Activated naive CD8-positive, alpha-beta T cell treated with anti-CD3 and anti-CD28 coated beads, Interleukin-2, amount 10 ng/mL, durations not matched to agents 7 days and 5 days (primary cell): Measurements from ENCODE around the gene RNF152. TPM values are rescaled to one million over a fixed set of nuclear protein-coding genes. Genes with fewer than 3 reads are reported as not detected.

Experiments
- ATAC-seq: fragments of 150-1000 bp; cut with Tn5 transposase; one replicate; pipeline ENCODE4 v1.10.0; 2021; ENCODE audit warnings: low read depth, moderate library complexity
- POLR2A ChIA-PET: fragments of 350-600 bp; sonication (Branson Sonifier 250); formaldehyde crosslinking; loops from one replicate; lab custom pipeline; 2021; ENCODE audit warnings: antibody characterized with exemption; lab: Charles Lee
- DNase-seq: peaks from one replicate; pipeline ENCODE4 v3.0.0; 2021
- H3K27ac Mint-ChIP-seq: one replicate; pipeline ENCODE4 v1.8.0; 2022; ENCODE audit warnings: mild to moderate bottlenecking, mixed read lengths
- H3K27me3 Mint-ChIP-seq: one replicate; pipeline ENCODE4 v1.8.0; 2022; ENCODE audit warnings: mild to moderate bottlenecking, moderate library complexity, mixed read lengths
- H3K36me3 Mint-ChIP-seq: one replicate; pipeline ENCODE4 v1.8.0; 2021; ENCODE audit warnings: mild to moderate bottlenecking, mixed read lengths
- H3K4me1 Mint-ChIP-seq: one replicate; pipeline ENCODE4 v1.8.0; 2021; ENCODE audit warnings: mixed read lengths
- H3K4me3 Mint-ChIP-seq: one replicate; pipeline ENCODE4 v1.8.0; 2022; ENCODE audit warnings: mild to moderate bottlenecking, moderate library complexity, mixed read lengths
- H3K9me3 Mint-ChIP-seq: one replicate; pipeline ENCODE4 v1.8.0; 2021; ENCODE audit warnings: mixed read lengths
- total RNA-seq, 2 experiments: library from RNA; stranded (reverse); gene quantifications; one replicate each; pipeline ENCODE4 v1.2.3, GENCODE V29; 2021

RNF152 gene
- total RNA-seq, 2 experiments from 2014 or later: 0.17 to 0.23 TPM

DNA sequence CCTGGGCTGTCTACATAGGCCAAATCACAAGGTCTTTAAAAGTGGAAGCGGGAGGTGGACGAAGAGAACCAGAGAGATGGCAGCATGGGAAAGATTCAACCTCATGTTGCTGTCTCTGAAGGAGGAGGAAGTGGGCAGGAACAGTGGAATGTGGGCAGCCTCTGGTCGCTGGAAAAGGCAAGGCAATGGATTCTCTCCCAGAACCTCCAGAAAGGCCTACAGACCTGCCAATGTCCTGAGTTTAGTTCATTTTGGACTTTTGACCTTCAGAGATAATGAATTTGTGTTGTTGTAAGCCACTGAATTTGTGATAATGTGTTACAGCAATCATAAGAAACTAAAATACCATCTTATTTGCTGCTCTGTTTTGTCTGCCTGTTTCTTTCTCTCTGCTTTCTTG, 122.5 kb downstream of the RNF152 start:
- peaks cover 16% of the 10 kb centered on the region for H3K27me3 Mint-ChIP-seq
- no peak for ATAC-seq
- peaks cover 2% of the 10 kb centered on the region for H3K9me3 Mint-ChIP-seq
- no peaks in the 10 kb centered on the region for H3K4me1 Mint-ChIP-seq
- no peak for DNase-seq
- H3K36me3 Mint-ChIP-seq: no peaks in the 10 kb centered on the region
- POLR2A ChIA-PET: no interaction called here
- no peak overlapping the region for H3K4me3 Mint-ChIP-seq
- no peak overlapping the region for H3K27ac Mint-ChIP-seq

DNA sequence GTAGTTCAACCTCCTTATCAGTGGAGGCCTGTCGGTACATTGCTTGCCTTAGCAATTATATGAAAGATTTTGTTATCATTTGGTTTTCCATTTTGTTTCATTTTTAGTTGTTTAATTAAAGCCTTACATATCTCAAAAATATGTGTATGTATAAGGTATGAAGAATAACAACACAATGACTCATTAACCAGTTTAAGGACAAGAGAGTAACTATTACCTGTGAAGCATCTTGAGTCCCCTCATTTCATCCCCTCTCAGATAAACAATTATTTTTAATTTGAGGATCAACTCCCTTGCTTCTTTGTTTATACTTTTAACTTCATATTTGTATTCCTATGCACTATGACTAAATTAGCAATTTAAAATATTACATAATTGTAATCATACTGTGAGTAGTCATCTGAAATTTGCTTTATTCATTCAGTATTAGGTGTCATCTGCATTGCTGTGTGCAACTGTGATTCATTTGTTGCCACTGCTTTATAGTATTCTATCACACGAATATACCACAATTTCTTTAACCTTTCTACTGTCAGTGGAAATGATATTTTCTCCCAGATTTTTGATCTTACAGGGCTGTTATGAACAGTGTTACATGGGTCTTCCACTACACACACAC, 126.4 kb downstream of the RNF152 start:
- no peak for ATAC-seq
- peaks cover 27% of the 10 kb centered on the region for H3K27me3 Mint-ChIP-seq
- H3K27ac Mint-ChIP-seq: no peak overlapping the region

DNA sequence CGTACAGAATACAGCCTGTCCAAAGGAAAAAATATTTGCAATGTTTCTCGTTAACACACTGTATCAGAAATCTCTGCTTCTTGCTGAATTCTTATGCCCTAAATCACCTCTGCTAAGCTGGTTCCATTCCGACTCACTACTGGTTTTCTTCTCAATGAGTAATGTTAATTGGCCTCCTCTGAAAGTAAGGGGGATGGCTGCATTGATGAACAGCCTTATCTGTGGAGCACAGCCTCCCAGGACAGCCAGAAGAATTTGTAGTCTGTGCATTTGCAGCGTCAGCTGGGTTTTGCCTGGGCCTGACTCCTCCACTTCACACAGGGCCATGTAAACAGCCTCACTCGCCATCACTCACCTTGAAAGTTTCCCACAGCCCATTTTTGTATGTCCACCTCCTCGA, 127.7 kb downstream of the RNF152 start:
- no peak overlapping the region for H3K4me3 Mint-ChIP-seq
- DNase-seq: no peak
- peaks cover 30% of the 10 kb centered on the region for H3K27me3 Mint-ChIP-seq
- H3K36me3 Mint-ChIP-seq: no peaks in the 10 kb centered on the region
- H3K9me3 Mint-ChIP-seq: peaks cover 3% of the 10 kb centered on the region
- no peak overlapping the region for H3K27ac Mint-ChIP-seq
- ATAC-seq: no peak
- peaks cover 6% of the 10 kb centered on the region for H3K4me1 Mint-ChIP-seq
- POLR2A ChIA-PET: no interaction called here

More for the DNA sequence above, 126.4 kb downstream of the RNF152 start:
- peaks cover 2% of the 10 kb centered on the region for H3K9me3 Mint-ChIP-seq
- H3K4me1 Mint-ChIP-seq: peaks cover 6% of the 10 kb centered on the region
- DNase-seq: no peak
- H3K36me3 Mint-ChIP-seq: no peaks in the 10 kb centered on the region
- POLR2A ChIA-PET: no interaction called here
- H3K4me3 Mint-ChIP-seq: no peak overlapping the region

DNA sequence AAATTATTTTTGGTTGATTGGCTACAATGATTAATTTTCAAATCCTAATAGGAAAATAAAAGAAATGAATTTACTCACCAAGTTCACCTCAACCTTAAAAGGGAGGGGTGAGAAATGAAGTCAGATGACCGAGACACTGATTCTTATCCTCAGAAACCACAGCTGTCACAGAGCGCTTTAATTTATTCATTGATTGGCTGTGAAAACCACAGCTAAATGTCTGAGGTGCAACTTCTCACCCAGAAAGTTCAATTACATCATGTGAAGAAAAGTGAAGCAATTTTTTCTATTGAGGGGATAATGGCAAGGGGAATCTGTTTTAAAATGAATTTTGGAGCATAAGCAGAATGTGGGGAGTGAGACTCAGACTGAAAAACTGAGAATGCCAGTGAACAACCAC, 128.4 kb downstream of the RNF152 start:
- Mint-ChIP-seq H3K36me3 (no peaks in the 10 kb centered on the region), H3K9me3 (peaks cover 2% of the 10 kb centered on the region), H3K4me3 (no peak overlapping the region), H3K4me1 (peaks cover 6% of the 10 kb centered on the region), H3K27ac (no peak overlapping the region), H3K27me3 (peaks cover 25% of the 10 kb centered on the region)
- DNase-seq: no peak
- no peak for ATAC-seq
- POLR2A ChIA-PET: no interaction called here

DNA sequence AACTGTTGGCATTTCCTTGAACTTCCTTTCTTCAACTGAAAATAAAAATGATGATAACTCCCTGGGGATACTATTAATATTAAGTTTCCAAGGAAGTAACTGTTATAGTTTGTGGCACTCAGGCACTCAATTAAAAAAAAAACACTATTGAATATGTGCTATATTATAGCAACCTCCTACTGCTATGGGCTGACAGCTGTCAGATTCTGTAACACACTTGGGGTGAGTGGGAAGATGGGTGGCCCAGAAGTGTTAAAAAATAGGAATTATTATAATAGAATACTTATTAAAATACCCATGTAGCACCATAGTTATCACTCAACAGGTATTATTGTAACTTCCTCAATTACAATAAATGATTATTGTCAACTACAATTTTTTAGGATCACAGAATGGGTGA, 130.9 kb downstream of the RNF152 start:
- DNase-seq: no peak
- no peaks in the 10 kb centered on the region for H3K36me3 Mint-ChIP-seq
- H3K4me1 Mint-ChIP-seq: peaks cover 6% of the 10 kb centered on the region
- H3K27ac Mint-ChIP-seq: no peak overlapping the region
- peaks cover 2% of the 10 kb centered on the region for H3K9me3 Mint-ChIP-seq
- H3K4me3 Mint-ChIP-seq: no peak overlapping the region
- no peak for ATAC-seq
- H3K27me3 Mint-ChIP-seq: peaks cover 26% of the 10 kb centered on the region
- POLR2A ChIA-PET: no interaction called here
